SK-N-SH treated with all-trans-retinoic acid at 6 μM for 48 hours (cell line): ENCODE measurements around the gene COPS2.

ENCODE experiments used
- ATAC-seq: fragments of 200-7000 bp; cut with Tn5 transposase; 3 replicates; pipeline ENCODE4 v1.9.1; 2020; ENCODE audit warnings: mild to moderate bottlenecking, moderate library complexity
- ARNTL ChIP-seq: fragments of 450-650 bp; formaldehyde crosslinking; IDR thresholded peaks from 2 replicates; pipeline ENCODE4 v1.5.0; 2020; ENCODE audit warnings: low read depth, mild to moderate bottlenecking, moderate library complexity, borderline replicate concordance
- BACH2 ChIP-seq: fragments of 250-450 bp; sonication (Bioruptor Pico); IDR thresholded peaks from 2 replicates; pipeline ENCODE4 v1.9.0; 2021; ENCODE audit warnings: mild to moderate bottlenecking, borderline replicate concordance
- CREB5 ChIP-seq: fragments of 250-450 bp; sonication (Bioruptor Pico); IDR thresholded peaks from 2 replicates; pipeline ENCODE4 v1.5.1; 2020; ENCODE audit warnings: low read depth, mild to moderate bottlenecking, moderate library complexity
- CSDC2 ChIP-seq: fragments of 250-450 bp; sonication (Bioruptor Pico); IDR thresholded peaks from 2 replicates; pipeline ENCODE4 v1.5.0; 2020; ENCODE audit warnings: mild to moderate bottlenecking, moderate library complexity
- CSRNP3 ChIP-seq: fragments of 250-450 bp; sonication (Bioruptor Pico); IDR thresholded peaks from 2 replicates; pipeline ENCODE4 v1.5.1; 2021; ENCODE audit warnings: mild to moderate bottlenecking, moderate library complexity
- ESRRG ChIP-seq: fragments of 250-450 bp; sonication (Bioruptor Pico); IDR thresholded peaks from 2 replicates; pipeline ENCODE4 v1.6.1; 2021; ENCODE audit warnings: mild to moderate bottlenecking
- GLIS3 ChIP-seq: fragments of 250-450 bp; sonication (Bioruptor Pico); IDR thresholded peaks from 2 replicates; pipeline ENCODE4 v1.5.0; 2020; ENCODE audit warnings: mild to moderate bottlenecking, moderate library complexity
- ISL1 ChIP-seq: fragments of 250-450 bp; sonication (Bioruptor Pico); IDR thresholded peaks from 2 replicates; pipeline ENCODE4 v2.1.2; 2022; ENCODE audit warnings: mild to moderate bottlenecking, moderate library complexity
- OSR1 ChIP-seq: fragments of 250-450 bp; sonication (Bioruptor Pico); IDR thresholded peaks from 2 replicates; pipeline ENCODE4 v1.8.0; 2022; ENCODE audit warnings: moderate library complexity, mild to moderate bottlenecking, inconsistent platforms
- PATZ1 ChIP-seq: fragments of 250-450 bp; sonication (Bioruptor Pico); IDR thresholded peaks from 2 replicates; pipeline ENCODE4 v1.8.0; 2020; ENCODE audit warnings: mild to moderate bottlenecking, moderate library complexity, borderline replicate concordance
- POU6F1 ChIP-seq: fragments of 250-450 bp; sonication (Bioruptor Pico); IDR thresholded peaks from 2 replicates; pipeline ENCODE4 v1.8.0; 2021; ENCODE audit warnings: low read depth, mild to moderate bottlenecking, moderate library complexity, borderline replicate concordance
- PPARA ChIP-seq: fragments of 250-450 bp; sonication (Bioruptor Pico); IDR thresholded peaks from 2 replicates; pipeline ENCODE4 v1.5.0; 2020; ENCODE audit warnings: mild to moderate bottlenecking, borderline replicate concordance
- RARB ChIP-seq: fragments of 250-450 bp; sonication (Bioruptor Pico); IDR thresholded peaks from 2 replicates; pipeline ENCODE4 v1.8.0; 2021; ENCODE audit warnings: mild to moderate bottlenecking, moderate library complexity
- SNAI2 ChIP-seq: fragments of 250-450 bp; sonication (Bioruptor Pico); IDR thresholded peaks from 2 replicates; pipeline ENCODE4 v1.5.0; 2020; ENCODE audit warnings: mild to moderate bottlenecking, moderate library complexity
- TCF4 ChIP-seq: fragments of 250-450 bp; sonication (Bioruptor Pico); IDR thresholded peaks from 2 replicates; pipeline ENCODE4 v1.8.0; 2021; ENCODE audit warnings: mild to moderate bottlenecking, moderate library complexity, borderline replicate concordance
- TOX ChIP-seq: fragments of 250-450 bp; sonication (Bioruptor Pico); IDR thresholded peaks from 2 replicates; pipeline ENCODE4 v1.8.0; 2021; ENCODE audit warnings: mild to moderate bottlenecking, moderate library complexity, borderline replicate concordance
- ZC3H10 ChIP-seq: fragments of 250-450 bp; sonication (Bioruptor Pico); IDR thresholded peaks from 2 replicates; pipeline ENCODE4 v1.5.1; 2021; ENCODE audit warnings: mild to moderate bottlenecking, moderate library complexity
- ZFP3 ChIP-seq: fragments of 250-450 bp; sonication (Bioruptor Pico); IDR thresholded peaks from 2 replicates; pipeline ENCODE4 v1.5.0; 2020; ENCODE audit warnings: mild to moderate bottlenecking, moderate library complexity
- ZFP30 ChIP-seq: fragments of 450-650 bp; formaldehyde crosslinking; IDR thresholded peaks from 2 replicates; pipeline ENCODE4 v1.5.0; 2022; ENCODE audit warnings: mild to moderate bottlenecking, moderate library complexity
- ZNF565 ChIP-seq: fragments of 450-650 bp; formaldehyde crosslinking; conservative IDR thresholded peaks from 2 replicates; pipeline ENCODE4 v1.5.0; 2020; ENCODE audit warnings: low read depth, mild to moderate bottlenecking, moderate library complexity
- ZNF70 ChIP-seq: fragments of 450-650 bp; formaldehyde crosslinking; IDR thresholded peaks from 2 replicates; pipeline ENCODE4 v1.5.0; 2020; ENCODE audit warnings: mild to moderate bottlenecking, moderate library complexity
- ZNF8 ChIP-seq: fragments of 450-650 bp; formaldehyde crosslinking; IDR thresholded peaks from 2 replicates; pipeline ENCODE4 v1.5.0; 2020; ENCODE audit warnings: mild to moderate bottlenecking, moderate library complexity

The COPS2 gene

DNA sequence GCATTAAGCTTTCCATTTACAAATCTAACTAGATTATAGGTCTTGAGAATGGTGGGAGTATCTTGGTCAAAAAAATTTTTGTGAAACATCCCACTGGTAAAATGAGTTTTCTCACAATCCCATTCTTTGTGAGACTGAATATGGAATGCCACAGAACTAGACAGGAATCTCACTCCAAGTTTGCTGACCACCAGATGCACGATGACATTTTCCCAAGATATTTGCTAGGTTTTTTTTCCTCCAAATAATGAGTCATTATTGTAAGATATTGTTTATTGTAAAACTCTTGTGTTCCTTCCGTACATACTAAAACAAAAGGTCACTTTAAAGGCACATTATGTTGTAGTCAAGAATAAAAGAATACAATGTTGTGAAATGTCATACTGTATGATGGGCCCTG, 53.9 kb downstream of the COPS2 start:
- ATAC-seq = no peak
- TF ChIP-seq ZNF70 (CRISPR knock-in tag) = no peak
- TF ChIP-seq POU6F1 (CRISPR knock-in tag) = no peak
- no peak for TF ChIP-seq ZNF8 (CRISPR knock-in tag)
- no peak for TF ChIP-seq CSRNP3 (CRISPR knock-in tag)
- TF ChIP-seq ARNTL (CRISPR knock-in tag) = no peak
- no peak for TF ChIP-seq OSR1 (CRISPR knock-in tag)
- no peak for TF ChIP-seq ZFP3
- TF ChIP-seq PPARA (CRISPR knock-in tag) = no peak
- TF ChIP-seq ZFP30 (CRISPR knock-in tag) = no peak
- TF ChIP-seq ZNF565 (CRISPR knock-in tag) = no peak
- TF ChIP-seq TCF4 (CRISPR knock-in tag) = no peak
- no peak for TF ChIP-seq RARB (CRISPR knock-in tag)

DNA sequence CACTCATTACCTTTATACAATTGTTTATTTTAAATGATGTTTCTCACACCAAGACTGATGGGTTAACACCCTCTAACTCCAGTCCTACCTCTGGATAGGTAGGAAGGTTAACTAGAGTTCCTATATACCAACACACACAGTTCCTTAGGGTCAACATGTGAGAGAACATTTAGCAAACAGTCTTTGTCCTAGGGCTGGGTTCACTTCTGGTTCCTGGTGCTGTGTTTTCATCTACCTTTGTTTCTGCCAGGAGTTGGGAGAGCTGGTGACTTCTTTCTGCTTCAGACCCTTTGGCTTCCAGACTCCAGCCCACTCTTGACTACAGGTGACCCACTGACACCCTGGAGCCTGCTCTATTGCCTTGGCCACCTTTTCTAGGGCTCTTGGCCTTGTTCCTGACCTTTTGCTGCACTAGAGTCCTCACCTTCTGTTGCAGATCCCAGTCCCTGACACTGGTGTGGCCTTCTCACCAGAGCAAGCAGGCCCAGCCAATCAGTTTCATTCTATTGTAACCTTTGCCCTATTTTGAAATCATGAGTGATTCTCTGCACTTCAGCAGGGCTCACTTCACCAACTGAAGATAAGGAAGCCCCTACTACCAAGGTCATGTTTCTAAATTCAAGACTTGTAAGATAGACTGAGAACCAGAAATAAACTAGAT, 59.2 kb downstream of the COPS2 start:
- no peak for ATAC-seq

DNA sequence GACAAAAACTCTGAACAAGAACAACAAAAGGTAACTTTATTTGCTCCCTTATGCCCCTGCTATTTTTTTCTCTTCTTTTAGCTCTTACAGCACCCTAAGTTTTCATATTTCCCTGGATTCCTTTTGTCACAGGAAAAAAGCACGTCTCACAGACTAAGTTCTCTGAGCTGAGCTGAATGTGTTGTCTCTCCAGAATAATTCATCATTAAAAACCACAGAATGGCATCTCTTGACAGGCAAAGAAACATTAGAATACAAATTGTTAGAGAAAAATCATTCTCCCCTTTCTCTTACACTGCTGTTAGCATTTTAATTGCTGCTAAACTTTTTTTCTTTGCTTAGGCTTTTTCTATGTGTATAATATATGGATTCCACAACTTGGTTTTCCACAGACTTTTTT, 60.5 kb downstream of the COPS2 start:
- no peak for ATAC-seq
- TF ChIP-seq CREB5 (CRISPR knock-in tag) (no peak), BACH2 (no peak), SNAI2 (CRISPR knock-in tag) (no peak), CSDC2 (CRISPR knock-in tag) (no peak)
- TF ChIP-seq, all 23 proteins: peak for 0

More for the DNA sequence above, 59.2 kb downstream of the COPS2 start:
- TF ChIP-seq ZNF70 (CRISPR knock-in tag) (no peak), GLIS3 (CRISPR knock-in tag) (no peak), CSDC2 (CRISPR knock-in tag) (no peak), ISL1 (CRISPR knock-in tag) (no peak)

DNA sequence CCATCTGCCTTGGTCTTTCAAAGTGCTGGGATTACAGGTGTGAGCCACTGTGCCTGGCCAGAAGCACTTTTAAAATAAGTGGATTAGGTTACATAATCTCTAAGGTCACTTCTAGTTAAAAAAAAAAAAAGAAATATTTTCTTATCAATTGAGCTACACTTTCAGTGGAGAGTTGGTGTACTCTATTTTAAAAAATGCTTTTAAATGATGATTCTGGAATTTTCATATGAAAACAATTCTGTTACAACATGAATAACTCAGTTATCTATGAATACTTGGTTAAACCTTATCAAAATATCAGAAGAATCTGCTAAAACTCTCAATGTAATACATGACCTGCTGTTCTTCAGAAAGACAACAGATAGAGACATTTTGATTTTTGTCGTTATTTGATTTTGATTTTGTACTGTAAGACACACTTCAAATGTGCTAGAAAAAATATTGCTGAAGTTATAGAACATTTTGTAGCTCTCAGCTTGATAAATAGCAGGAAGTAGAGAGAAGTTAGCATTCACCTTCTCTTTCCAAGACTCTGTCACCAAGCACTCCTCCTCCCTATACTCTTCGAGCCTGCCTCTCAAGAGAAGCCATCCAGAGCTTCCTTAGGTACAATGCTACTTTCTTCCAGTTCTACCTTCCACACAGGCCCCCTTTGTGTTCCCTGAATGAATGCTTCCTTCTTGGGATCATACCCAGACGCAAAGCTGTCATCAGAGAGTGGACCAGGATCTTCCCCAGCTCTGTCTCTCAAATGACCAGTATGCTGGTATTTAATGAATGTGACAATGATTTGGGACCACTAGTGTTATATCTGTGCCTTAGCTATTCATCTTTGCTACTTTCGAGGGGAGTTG, 61.9 kb downstream of the COPS2 start:
- no peak for ATAC-seq
- TF ChIP-seq ZNF565 (CRISPR knock-in tag) (no peak), OSR1 (CRISPR knock-in tag) (no peak), ZNF70 (CRISPR knock-in tag) (no peak), ISL1 (CRISPR knock-in tag) (peak; percentile 54), RARB (CRISPR knock-in tag) (no peak), ZFP3 (no peak)

DNA sequence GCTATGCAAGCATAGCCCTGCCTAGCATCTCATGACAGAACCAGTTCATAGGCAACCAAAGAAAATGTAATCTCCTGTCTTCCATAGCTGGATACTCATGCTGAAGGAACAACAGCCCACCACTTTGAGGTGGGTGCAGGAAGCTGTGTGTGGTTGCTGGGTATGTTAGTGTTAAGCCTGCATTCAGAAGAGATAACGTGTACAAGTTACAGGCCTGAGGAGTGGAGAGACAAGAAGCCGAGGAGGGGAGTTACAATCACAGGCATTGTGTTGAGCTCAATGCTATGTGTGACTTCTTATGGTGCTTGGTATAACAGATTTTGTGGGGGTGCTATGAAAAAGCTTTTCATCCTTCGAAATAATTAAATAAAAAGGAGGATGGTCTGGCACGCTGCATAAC, 66.4 kb downstream of the COPS2 start:
- ATAC-seq = no peak
- TF ChIP-seq ZC3H10 (CRISPR knock-in tag) = no peak
- no peak for TF ChIP-seq CSDC2 (CRISPR knock-in tag)
- no peak for TF ChIP-seq PATZ1 (CRISPR knock-in tag)
- TF ChIP-seq TCF4 (CRISPR knock-in tag) = no peak
- no peak for TF ChIP-seq POU6F1 (CRISPR knock-in tag)
- no peak for TF ChIP-seq CSRNP3 (CRISPR knock-in tag)
- no peak for TF ChIP-seq TOX (CRISPR knock-in tag)
- no peak for TF ChIP-seq ISL1 (CRISPR knock-in tag)
- no peak for TF ChIP-seq ARNTL (CRISPR knock-in tag)
- TF ChIP-seq SNAI2 (CRISPR knock-in tag) = no peak
- no peak for TF ChIP-seq GLIS3 (CRISPR knock-in tag)
- no peak for TF ChIP-seq BACH2
- no peak for TF ChIP-seq ESRRG (CRISPR knock-in tag)
- no peak for TF ChIP-seq ZNF70 (CRISPR knock-in tag)
- no peak for TF ChIP-seq RARB (CRISPR knock-in tag)
- TF ChIP-seq ZFP30 (CRISPR knock-in tag) = no peak
- TF ChIP-seq PPARA (CRISPR knock-in tag) = no peak
